ENCODE results near the gene PLCG1.

GRCh38 chr20:41226426-41226825 is 89.1 kb downstream of the PLCG1 start:
- TF ChIP-seq CTCF (IDR thresholded peaks at IDR 0.05) (no peak), ESRRA (IDR thresholded peaks at IDR 0.05; ENCODE audit: borderline replicate concordance, low read length) (no peak), NPAS2 (CRISPR knock-in tag; IDR thresholded peaks at IDR 0.05; ENCODE audit: borderline replicate concordance) (no peak), BHLHE40 (IDR thresholded peaks at IDR 0.05; ENCODE audit: low read depth, low read length) (no peak), ZSCAN20 (CRISPR knock-in tag; IDR thresholded peaks at IDR 0.05) (no peak), CEBPB (IDR thresholded peaks at IDR 0.05) (no peak), CHD2 (IDR thresholded peaks at IDR 0.05; ENCODE audit: low read length, partially characterized antibody) (no peak), POLR2A (IDR thresholded peaks at IDR 0.05; ENCODE audit: low read length) (no peak), E2F6 (IDR thresholded peaks at IDR 0.05; ENCODE audit: borderline replicate concordance, low read depth) (no peak)
